H7 (cell line): ENCODE data around the gene ASH1L. TPM values are rescaled to one million over a fixed set of nuclear protein-coding genes. Genes with fewer than 3 reads are reported as not detected.
"Not testable (repeated sequence)": the region's sequence is repeated elsewhere in the genome, so short reads cannot be mapped to it uniquely, and the experiment has no call there.

Experiments
- DNase-seq: peaks from one replicate; pipeline ENCODE4 v3.0.0; 2012
- H3K27me3 ChIP-seq: 2 replicates; pipeline ENCODE4 v1.6.0; 2011; ENCODE audit warnings: mild to moderate bottlenecking, low read length; ENCODE audit not compliant: control insufficient read depth, insufficient read depth
- H3K36me3 ChIP-seq: replicated peaks from 2 replicates; pipeline ENCODE4 v1.5.1; 2011; ENCODE audit warnings: low read length; ENCODE audit not compliant: control insufficient read depth, insufficient read depth
- H3K4me3 ChIP-seq: 2 replicates; pipeline ENCODE4 v1.5.1; 2011; ENCODE audit warnings: low read depth, mild to moderate bottlenecking, control low read depth, low read length, moderate library complexity; ENCODE audit not compliant: insufficient read depth
- total RNA-seq: library from RNA; depleted of rRNA; stranded (reverse); fragments of >200 nt; shearing (Covaris generic); gene quantifications from 2 replicates; pipeline ENCODE4 v1.2.3, GENCODE V29; 2014; rRNA removed

ASH1L gene
- total RNA-seq, 1 experiment from 2014 or later: 12.0 TPM

- H3K27me3 ChIP-seq: peaks cover 36% of the 10 kb centered on the region
- DNase-seq: peak; percentile 80
Measured at GRCh38 chr1:155295183-155295941, 267.2 kb downstream of the ASH1L start.

GRCh38 chr1:155294520-155295182 is 268.0 kb downstream of the ASH1L start:
- DNase-seq: peak; percentile 72
- H3K4me3 ChIP-seq: peak overlapping the region; percentile 77

More at GRCh38 chr1:155295183-155295941, 267.2 kb downstream of the ASH1L start:
- Histone ChIP-seq H3K4me3 (peak overlapping the region; percentile 77), H3K36me3 (no peaks in the 10 kb centered on the region)

GRCh38 chr1:155293086-155293749 is 269.4 kb downstream of the ASH1L start:
- Histone ChIP-seq H3K4me3 (no peak overlapping the region), H3K27me3 (peaks cover 36% of the 10 kb centered on the region), H3K36me3 (no peaks in the 10 kb centered on the region)
- DNase-seq: no peak

More at GRCh38 chr1:155294520-155295182, 268.0 kb downstream of the ASH1L start:
- H3K27me3 ChIP-seq: peaks cover 36% of the 10 kb centered on the region
- no peaks in the 10 kb centered on the region for H3K36me3 ChIP-seq

- not testable (repeated sequence) for H3K36me3 ChIP-seq, DNase-seq, H3K4me3 ChIP-seq
- peaks cover 32% of the 10 kb centered on the region for H3K27me3 ChIP-seq
Measured at GRCh38 chr1:155291006-155291405, 271.6 kb downstream of the ASH1L start.

- no peak overlapping the region for H3K4me3 ChIP-seq
- peak; percentile 29 for DNase-seq
- H3K36me3 ChIP-seq: no peaks in the 10 kb centered on the region
Measured at GRCh38 chr1:155287987-155288543, 274.5 kb downstream of the ASH1L start.

GRCh38 chr1:155286544-155286943 is 276.1 kb downstream of the ASH1L start:
- Histone ChIP-seq H3K4me3 (no peak overlapping the region), H3K36me3 (no peaks in the 10 kb centered on the region), H3K27me3 (no peaks in the 10 kb centered on the region)
- no peak for DNase-seq

More at GRCh38 chr1:155287987-155288543, 274.5 kb downstream of the ASH1L start:
- peaks cover 3% of the 10 kb centered on the region; the same call in 1 of the 2 replicates for H3K27me3 ChIP-seq

GRCh38 chr1:155285631-155286044 is 277.0 kb downstream of the ASH1L start:
- Histone ChIP-seq H3K27me3 (no peaks in the 10 kb centered on the region), H3K36me3 (no peaks in the 10 kb centered on the region), H3K4me3 (no peak overlapping the region)
- no peak for DNase-seq

Other genes starting within 250 kb of the ASH1L start
- 85.2 and 93.8 TPM in 2 replicates for gene RUSC1, start 241.9 kb downstream of the ASH1L start, total RNA-seq
- 57.6 and 68.0 TPM in 2 replicates for gene MSTO1, start 47.4 kb upstream of the ASH1L start, total RNA-seq
- gene YY1AP1, start 126.0 kb upstream of the ASH1L start, total RNA-seq: 46.8 and 69.7 TPM in 2 replicates
- 104 and 138 TPM in 2 replicates for gene DAP3, start 126.3 kb upstream of the ASH1L start, total RNA-seq